ENCODE data around the gene PDE6A. TPM values are rescaled to one million over a fixed set of nuclear protein-coding genes. Genes with fewer than 3 reads are reported as not detected.
"Not testable (repeated sequence)": the region's sequence is repeated elsewhere in the genome, so short reads cannot be mapped to it uniquely, and the experiment has no call there.

PDE6A gene
- total and polyA plus RNA-seq, 4 donors = 0.06 TPM; not detected in 3

- Histone ChIP-seq H3K27ac (ENCODE audit: low read depth in 1 of 2, low read length in 2 of 2) (no peak overlapping the region), H3K36me3 (ENCODE audit: control insufficient read depth in 4 of 4, insufficient read depth in 3 of 4, low read depth in 1 of 4, low read length in 3 of 4) (no peaks in the 10 kb centered on the region), H3K4me1 (ENCODE audit: control insufficient read depth in 4 of 4, insufficient read depth in 4 of 4, low read length in 3 of 4) (no peaks in the 10 kb centered on the region), H3K9ac (ENCODE audit: low read depth in 1 of 2, low read length in 2 of 2) (no peak overlapping the region), H3K9me3 (ENCODE audit: control insufficient read depth in 4 of 4, low read length in 3 of 4) (no peaks in the 10 kb centered on the region), H3K4me3 (ENCODE audit: low read depth in 1 of 3, low read length in 3 of 3) (no peak overlapping the region), H3K27me3 (ENCODE audit: control insufficient read depth in 4 of 4, insufficient read depth in 4 of 4, low read length in 3 of 4) (no peaks in the 10 kb centered on the region)
- 86% methylated on average over 5 of the region's 5 CpGs for WGBS
- TF ChIP-seq SP1 (IDR thresholded peaks at IDR 0.05) (no peak), FOXA1 (IDR thresholded peaks at IDR 0.05) (no peak), HNF4G (IDR thresholded peaks at IDR 0.05) (no peak), JUND (IDR thresholded peaks at IDR 0.05) (no peak)
- TF ChIP-seq, protein P1, sequence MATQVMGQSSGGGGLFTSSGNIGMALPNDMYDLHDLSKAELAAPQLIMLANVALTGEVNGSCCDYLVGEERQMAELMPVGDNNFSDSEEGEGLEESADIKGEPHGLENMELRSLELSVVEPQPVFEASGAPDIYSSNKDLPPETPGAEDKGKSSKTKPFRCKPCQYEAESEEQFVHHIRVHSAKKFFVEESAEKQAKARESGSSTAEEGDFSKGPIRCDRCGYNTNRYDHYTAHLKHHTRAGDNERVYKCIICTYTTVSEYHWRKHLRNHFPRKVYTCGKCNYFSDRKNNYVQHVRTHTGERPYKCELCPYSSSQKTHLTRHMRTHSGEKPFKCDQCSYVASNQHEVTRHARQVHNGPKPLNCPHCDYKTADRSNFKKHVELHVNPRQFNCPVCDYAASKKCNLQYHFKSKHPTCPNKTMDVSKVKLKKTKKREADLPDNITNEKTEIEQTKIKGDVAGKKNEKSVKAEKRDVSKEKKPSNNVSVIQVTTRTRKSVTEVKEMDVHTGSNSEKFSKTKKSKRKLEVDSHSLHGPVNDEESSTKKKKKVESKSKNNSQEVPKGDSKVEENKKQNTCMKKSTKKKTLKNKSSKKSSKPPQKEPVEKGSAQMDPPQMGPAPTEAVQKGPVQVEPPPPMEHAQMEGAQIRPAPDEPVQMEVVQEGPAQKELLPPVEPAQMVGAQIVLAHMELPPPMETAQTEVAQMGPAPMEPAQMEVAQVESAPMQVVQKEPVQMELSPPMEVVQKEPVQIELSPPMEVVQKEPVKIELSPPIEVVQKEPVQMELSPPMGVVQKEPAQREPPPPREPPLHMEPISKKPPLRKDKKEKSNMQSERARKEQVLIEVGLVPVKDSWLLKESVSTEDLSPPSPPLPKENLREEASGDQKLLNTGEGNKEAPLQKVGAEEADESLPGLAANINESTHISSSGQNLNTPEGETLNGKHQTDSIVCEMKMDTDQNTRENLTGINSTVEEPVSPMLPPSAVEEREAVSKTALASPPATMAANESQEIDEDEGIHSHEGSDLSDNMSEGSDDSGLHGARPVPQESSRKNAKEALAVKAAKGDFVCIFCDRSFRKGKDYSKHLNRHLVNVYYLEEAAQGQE (IDR thresholded peaks at IDR 0.05) = no peak
- no peak for DNase-seq (ENCODE audit: low spot score)
Observed at GRCh38 chr5:149948993-149949392, 4.4 kb upstream of the PDE6A start.

DNA sequence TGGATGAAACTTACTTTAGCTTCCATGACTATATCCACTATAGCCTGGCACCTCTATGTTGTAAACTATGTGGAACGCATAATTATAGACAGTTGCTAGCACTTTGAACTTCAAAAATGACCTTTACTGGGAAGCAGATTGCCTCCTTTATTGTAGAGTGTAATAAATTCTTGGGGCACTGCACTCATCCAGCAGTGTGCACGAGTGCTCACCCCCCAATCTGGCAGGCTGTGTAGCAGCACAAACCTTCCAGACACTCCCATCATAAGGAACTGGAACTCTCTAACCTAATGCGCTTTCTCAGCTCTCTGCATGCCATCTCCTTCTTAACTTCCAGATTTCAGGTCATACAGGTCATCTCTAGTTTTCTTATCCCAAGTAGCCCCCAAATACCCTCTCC, 1.5 kb upstream of the PDE6A start:
- Histone ChIP-seq H3K36me3 (ENCODE audit: control insufficient read depth in 4 of 4, insufficient read depth in 3 of 4, low read depth in 1 of 4, low read length in 3 of 4) (no peaks in the 10 kb centered on the region), H3K4me3 (ENCODE audit: low read depth in 1 of 3, low read length in 3 of 3) (no peak overlapping the region), H3K27ac (ENCODE audit: low read depth in 1 of 2, low read length in 2 of 2) (no peak overlapping the region), H3K27me3 (ENCODE audit: control insufficient read depth in 4 of 4, insufficient read depth in 4 of 4, low read length in 3 of 4) (no peaks in the 10 kb centered on the region), H3K9ac (ENCODE audit: low read depth in 1 of 2, low read length in 2 of 2) (no peak overlapping the region), H3K9me3 (ENCODE audit: control insufficient read depth in 4 of 4, low read length in 3 of 4) (no peaks in the 10 kb centered on the region), H3K4me1 (ENCODE audit: control insufficient read depth in 4 of 4, insufficient read depth in 4 of 4, low read length in 3 of 4) (no peaks in the 10 kb centered on the region)
- DNase-seq (ENCODE audit: low spot score) = no peak
- WGBS = 84% methylated on average over 3 of the region's 3 CpGs
- TF ChIP-seq GABPA (IDR thresholded peaks at IDR 0.05 in 1 of 2, conservative IDR thresholded peaks at IDR 0.05 in 1 of 2) = no peak
- TF ChIP-seq RAD21 (IDR thresholded peaks at IDR 0.05) = no peak
- no peak for TF ChIP-seq ZBTB33 (IDR thresholded peaks at IDR 0.05)
- TF ChIP-seq HNF4G (IDR thresholded peaks at IDR 0.05) = no peak
- no peak for TF ChIP-seq RXRA (IDR thresholded peaks at IDR 0.05)
- TF ChIP-seq FOXA2 (IDR thresholded peaks at IDR 0.05) = no peak
- no peak for TF ChIP-seq NR2F2 (IDR thresholded peaks at IDR 0.05)
- no peak for TF ChIP-seq CTCF (IDR thresholded peaks at IDR 0.05; ENCODE audit: low read depth, low read length, missing input control)
- no peak for TF ChIP-seq SP1 (IDR thresholded peaks at IDR 0.05)
- no peak for TF ChIP-seq FOXA1 (IDR thresholded peaks at IDR 0.05)
- TF ChIP-seq YY1 (IDR thresholded peaks at IDR 0.05) = no peak
- no peak for TF ChIP-seq JUND (IDR thresholded peaks at IDR 0.05)

DNA sequence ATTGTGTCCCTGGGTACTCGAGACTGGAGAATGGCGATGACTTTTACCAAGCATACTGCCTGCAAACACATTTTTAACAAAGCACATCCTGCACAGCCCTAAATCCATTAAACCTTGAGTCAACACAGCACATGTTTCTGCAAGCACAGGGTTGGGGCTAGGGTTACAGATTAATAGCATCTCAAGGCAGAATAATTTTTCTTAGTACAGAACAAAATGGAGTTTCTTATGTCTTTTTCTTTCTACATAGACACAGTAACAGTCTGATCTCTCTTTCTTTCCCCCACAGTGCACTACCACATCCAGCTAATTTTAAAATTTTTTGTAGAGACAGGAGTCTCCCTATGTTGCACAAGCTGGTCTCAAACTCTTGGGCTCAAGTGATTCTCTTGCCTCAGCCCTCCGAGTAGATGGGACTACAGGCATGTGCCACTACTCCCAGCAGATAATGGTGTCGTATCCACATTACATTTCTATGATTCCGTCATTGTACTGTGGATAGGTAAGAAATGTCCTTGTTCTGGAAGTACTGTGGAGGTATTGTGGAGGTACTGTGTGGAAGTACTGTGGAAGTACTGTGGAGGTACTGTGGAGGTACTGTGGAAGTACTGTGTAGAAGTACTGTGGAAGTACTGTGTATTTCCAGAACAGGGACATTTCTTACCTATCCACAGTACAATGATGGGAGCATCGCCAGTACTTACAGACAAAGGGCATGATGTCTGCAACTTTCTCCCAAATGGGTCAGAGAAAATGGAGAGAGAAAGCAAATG, 1.2 kb downstream of the PDE6A start:
- DNase-seq (ENCODE audit: low spot score); H3K4me1 ChIP-seq (ENCODE audit: control insufficient read depth in 4 of 4, insufficient read depth in 4 of 4, low read length in 3 of 4): not testable (repeated sequence)
- 88% methylated on average over 6 of the region's 6 CpGs for WGBS

GRCh38 chr5:149942741-149943169, 1.8 kb downstream of the PDE6A start:
- 67% methylated on average over 4 of the region's 4 CpGs for WGBS
- H3K4me1 ChIP-seq (ENCODE audit: control insufficient read depth in 4 of 4, insufficient read depth in 4 of 4, low read length in 3 of 4); DNase-seq (ENCODE audit: low spot score); H3K36me3 ChIP-seq (ENCODE audit: control insufficient read depth in 4 of 4, insufficient read depth in 3 of 4, low read depth in 1 of 4, low read length in 3 of 4); H3K9ac ChIP-seq (ENCODE audit: low read depth in 1 of 2, low read length in 2 of 2); H3K9me3 ChIP-seq (ENCODE audit: control insufficient read depth in 4 of 4, low read length in 3 of 4); H3K4me3 ChIP-seq (ENCODE audit: low read depth in 1 of 3, low read length in 3 of 3); H3K27me3 ChIP-seq (ENCODE audit: control insufficient read depth in 4 of 4, insufficient read depth in 4 of 4, low read length in 3 of 4); H3K27ac ChIP-seq (ENCODE audit: low read depth in 1 of 2, low read length in 2 of 2): not testable (repeated sequence)

More for the DNA sequence above, 1.2 kb downstream of the PDE6A start:
- H3K9me3 ChIP-seq (ENCODE audit: control insufficient read depth in 4 of 4, low read length in 3 of 4); H3K4me3 ChIP-seq (ENCODE audit: low read depth in 1 of 3, low read length in 3 of 3); H3K36me3 ChIP-seq (ENCODE audit: control insufficient read depth in 4 of 4, insufficient read depth in 3 of 4, low read depth in 1 of 4, low read length in 3 of 4); H3K27me3 ChIP-seq (ENCODE audit: control insufficient read depth in 4 of 4, insufficient read depth in 4 of 4, low read length in 3 of 4); H3K27ac ChIP-seq (ENCODE audit: low read depth in 1 of 2, low read length in 2 of 2); H3K9ac ChIP-seq (ENCODE audit: low read depth in 1 of 2, low read length in 2 of 2): not testable (repeated sequence)

Data from liver (tissue), 9 donors.